Lower leg skin (tissue), 4 donors: Measurements from ENCODE around the gene GCKR. TPM values are rescaled to one million over a fixed set of nuclear protein-coding genes. Genes with fewer than 3 reads are reported as not detected.
A peak's percentile ranks its signal among the peaks of the same experiment; 100 is the strongest.

Source experiments
- DNase-seq, 2 donors: peaks; one replicate each; pipeline ENCODE4 v3.0.0-alpha.2; 2019; ENCODE audit warnings: low spot score in 2 of 2
- H3K4me3 ChIP-seq: fragments of 200-600 bp; sonication (generic); 2 replicates; pipeline ENCODE4 v1.5.1; 2017; ENCODE audit warnings: mild to moderate bottlenecking, low read depth; ENCODE audit not compliant: poor library complexity, severe bottlenecking
- POLR2A ChIP-seq, 2 donors: fragments of 450-650 bp; IDR thresholded peaks; one replicate each; pipeline ENCODE4 v1.6.1; 2016 to 2017; ENCODE audit warnings: antibody characterized with exemption in 2 of 2, mild to moderate bottlenecking in 1 of 2, moderate library complexity in 1 of 2
- WGBS, 2 donors: methylation state at CpG; one replicate each; pipeline ENCODE4 v1.1.5; 2018; 5-methylcytosine and 5-hydroxymethylcytosine counted together
- intact Hi-C: fragments of 100-400 bp; cut with DNase I; formaldehyde crosslinking; loops from one replicate; pipeline ENCODE4 v1.15.0; 2023; ENCODE audit warnings: low total_unique reads
- total RNA-seq, 4 donors: library from RNA; depleted of rRNA; stranded (reverse); fragments of >200 nt; gene quantifications; one replicate each; pipeline ENCODE4 v1.1.0, GENCODE V29; 2016
- TF ChIP-seq, protein P1 (sequence below), 3 donors: fragments of 450-650 bp; IDR thresholded peaks; one replicate each; pipeline ENCODE4 v1.5.1; 2016; ENCODE audit warnings: antibody characterized with exemption in 3 of 3, mild to moderate bottlenecking in 3 of 3, moderate library complexity in 2 of 3

The GCKR gene
- total RNA-seq, 4 donors from 2014 or later: not detected

GRCh38 chr2:27492557-27492956 lies 4.1 kb upstream of the GCKR start:
- H3K4me3 ChIP-seq: no peak overlapping the region
- intact Hi-C loops: no loop called here
- TF ChIP-seq, protein P1, sequence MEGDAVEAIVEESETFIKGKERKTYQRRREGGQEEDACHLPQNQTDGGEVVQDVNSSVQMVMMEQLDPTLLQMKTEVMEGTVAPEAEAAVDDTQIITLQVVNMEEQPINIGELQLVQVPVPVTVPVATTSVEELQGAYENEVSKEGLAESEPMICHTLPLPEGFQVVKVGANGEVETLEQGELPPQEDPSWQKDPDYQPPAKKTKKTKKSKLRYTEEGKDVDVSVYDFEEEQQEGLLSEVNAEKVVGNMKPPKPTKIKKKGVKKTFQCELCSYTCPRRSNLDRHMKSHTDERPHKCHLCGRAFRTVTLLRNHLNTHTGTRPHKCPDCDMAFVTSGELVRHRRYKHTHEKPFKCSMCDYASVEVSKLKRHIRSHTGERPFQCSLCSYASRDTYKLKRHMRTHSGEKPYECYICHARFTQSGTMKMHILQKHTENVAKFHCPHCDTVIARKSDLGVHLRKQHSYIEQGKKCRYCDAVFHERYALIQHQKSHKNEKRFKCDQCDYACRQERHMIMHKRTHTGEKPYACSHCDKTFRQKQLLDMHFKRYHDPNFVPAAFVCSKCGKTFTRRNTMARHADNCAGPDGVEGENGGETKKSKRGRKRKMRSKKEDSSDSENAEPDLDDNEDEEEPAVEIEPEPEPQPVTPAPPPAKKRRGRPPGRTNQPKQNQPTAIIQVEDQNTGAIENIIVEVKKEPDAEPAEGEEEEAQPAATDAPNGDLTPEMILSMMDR (IDR thresholded peaks at IDR 0.05): no peak
- no peak for TF ChIP-seq POLR2A (IDR thresholded peaks at IDR 0.05)
- 89 to 93% methylated on average over 4 of the region's 4 CpGs for WGBS, 2 donors
- peak in 1 of 2 donors; percentile 58 for DNase-seq

DNA sequence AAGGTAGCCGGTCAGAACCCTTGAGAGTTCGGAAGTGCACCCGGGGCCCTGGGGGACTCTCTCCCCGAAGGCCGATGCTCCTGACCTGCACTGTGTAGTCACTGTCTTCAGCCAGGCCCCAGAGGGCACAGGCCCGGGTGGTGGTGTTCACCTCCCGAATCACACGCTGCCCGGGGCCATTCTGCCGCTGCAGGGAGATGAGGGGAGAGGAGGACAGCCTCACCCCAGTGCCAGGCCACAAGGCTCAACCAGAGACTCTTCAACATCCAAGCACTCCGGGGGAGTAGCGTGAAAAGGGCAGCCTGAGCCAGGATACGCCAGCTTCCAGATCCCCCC lies 2.7 kb upstream of the GCKR start:
- peak in 1 of 2 donors; percentile 82 for DNase-seq
- H3K4me3 ChIP-seq: no peak overlapping the region

GRCh38 chr2:27494284-27494943 lies 2.2 kb upstream of the GCKR start:
- peak overlapping the region; percentile 51 for H3K4me3 ChIP-seq
- DNase-seq: peak in 1 of 2 donors; percentile 87
- intact Hi-C loops: no loop called here
- 21 to 53% methylated on average over 14 to 35 of the region's 35 CpGs for WGBS, 2 donors
- no peak for TF ChIP-seq POLR2A (IDR thresholded peaks at IDR 0.05)
- TF ChIP-seq, protein P1 (IDR thresholded peaks at IDR 0.05): no peak

More for the DNA sequence above, 2.7 kb upstream of the GCKR start:
- WGBS, 2 donors: 81 to 85% methylated on average over 12 to 13 of the region's 13 CpGs
- intact Hi-C loops: no loop called here
- TF ChIP-seq, protein P1 (IDR thresholded peaks at IDR 0.05): no peak
- TF ChIP-seq POLR2A (IDR thresholded peaks at IDR 0.05): no peak

DNA sequence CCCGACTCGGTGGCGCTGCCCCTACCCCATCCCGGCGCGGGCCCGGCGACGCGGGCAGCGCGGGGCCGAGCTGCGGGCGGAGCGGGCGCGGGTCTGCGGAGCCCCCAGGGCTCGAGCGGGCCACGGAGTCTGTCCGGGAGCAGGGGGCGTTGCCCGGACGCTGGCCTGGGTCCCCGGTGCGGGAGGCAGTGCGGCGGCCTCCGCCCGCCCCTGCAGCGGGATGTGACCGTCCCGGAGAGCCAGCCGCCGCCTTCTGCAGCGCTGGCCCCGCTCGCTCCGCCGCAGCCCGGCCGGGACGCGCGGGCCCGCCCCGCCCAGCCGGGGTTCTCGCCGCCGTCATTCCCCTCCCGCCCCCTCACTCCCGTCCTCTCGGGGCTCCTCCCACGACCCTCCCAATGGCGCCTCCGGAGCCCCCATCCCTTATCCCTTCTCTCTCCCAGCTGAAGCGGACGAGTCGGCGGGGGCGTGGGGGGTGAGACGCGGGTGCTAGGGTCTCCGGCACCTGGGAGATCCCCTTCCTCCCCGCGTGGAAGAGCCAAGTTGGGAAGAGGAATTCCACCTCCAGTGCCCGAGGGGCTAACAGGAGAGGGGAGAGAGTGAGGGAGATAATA lies 1.6 kb upstream of the GCKR start, which contains the start of gene FNDC4:
TSS of gene FNDC4 (minus strand) at position 257 of the 611 bp plus-strand sequence. CDS start 521 bp downstream, outside the sequence.
- 0% methylated on average over 13 to 57 of the region's 70 CpGs for WGBS, 2 donors
- DNase-seq: peak in 1 of 2 donors; percentile 83
- no peak for TF ChIP-seq POLR2A (IDR thresholded peaks at IDR 0.05)
- TF ChIP-seq, protein P1 (IDR thresholded peaks at IDR 0.05): no peak
- peak within 1 kb of the TSS; percentile 51 for H3K4me3 ChIP-seq
- intact Hi-C loops: no loop called here

DNA sequence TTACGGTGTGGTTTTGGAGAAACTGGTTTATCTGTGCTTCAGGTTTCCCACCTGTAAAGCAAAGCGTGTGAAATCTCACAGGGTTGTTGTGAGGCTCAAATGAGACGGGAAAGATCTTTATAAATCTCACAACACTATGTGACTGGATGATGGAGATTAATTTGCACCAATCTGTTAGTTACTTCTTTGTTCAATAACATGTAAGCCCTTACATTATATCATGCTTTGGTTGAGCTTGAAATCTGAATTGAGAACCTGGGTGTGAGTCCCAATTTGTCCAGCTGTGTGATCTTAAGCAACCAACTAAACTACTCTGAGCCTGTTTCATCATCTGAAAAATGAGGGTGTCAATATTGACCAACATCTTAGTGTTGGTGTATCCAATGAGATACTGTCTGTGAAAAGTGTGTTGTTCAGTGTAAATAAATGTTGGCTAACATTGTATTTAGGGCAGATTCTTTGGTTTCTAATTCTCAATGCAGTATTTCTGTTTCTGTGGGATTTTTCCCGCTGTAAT lies 741 bp upstream of the GCKR start:
- intact Hi-C loops: no loop called here
- no peak for DNase-seq
- TF ChIP-seq, protein P1 (IDR thresholded peaks at IDR 0.05): no peak
- no peak for TF ChIP-seq POLR2A (IDR thresholded peaks at IDR 0.05)
- no peak overlapping the region for H3K4me3 ChIP-seq
- WGBS, 2 donors: 48 to 64% methylated on average over 4 of the region's 4 CpGs
